GM12878 (cell line): ENCODE results near the gene COX6A2. TPM values are rescaled to one million over a fixed set of nuclear protein-coding genes. Genes with fewer than 3 reads are reported as not detected.

Experiments
- ASH2L ChIP-seq: fragments of 300-600, 200-600 bp; sonication (generic); IDR thresholded peaks from 2 replicates; pipeline ENCODE4 v1.6.1; 2017; ENCODE audit warnings: low read depth, mild to moderate bottlenecking, borderline replicate concordance
- FOS ChIP-seq: IDR thresholded peaks from 3 replicates; pipeline ENCODE4 v1.6.1; 2011; ENCODE audit warnings: borderline replicate concordance; ENCODE audit not compliant: insufficient read length; ENCODE audit errors: extremely low read depth
- JUND ChIP-seq: IDR thresholded peaks from 2 replicates; pipeline ENCODE4 v1.6.1; 2012; ENCODE audit warnings: low read depth, mild to moderate bottlenecking, low read length, improper control_type of control experiment, moderate library complexity
- NFIC ChIP-seq: IDR thresholded peaks from 2 replicates; pipeline ENCODE4 v1.6.1; 2012; ENCODE audit warnings: low read depth, mild to moderate bottlenecking, inconsistent platforms, low read length, moderate library complexity
- POLR2AphosphoS2 ChIP-seq: IDR thresholded peaks from 2 replicates; pipeline ENCODE4 v1.6.1; 2011; ENCODE audit warnings: low read depth, mild to moderate bottlenecking, low read length, improper control_type of control experiment, moderate library complexity
- SPI1 ChIP-seq: IDR thresholded peaks from 2 replicates; pipeline ENCODE4 v1.6.1; 2011; ENCODE audit warnings: low read depth, mild to moderate bottlenecking, low read length, moderate library complexity, borderline replicate concordance; ENCODE audit not compliant: insufficient read depth
- SRF ChIP-seq, 2 experiments: IDR thresholded peaks; 2 replicates each; pipeline ENCODE4 v1.6.1; 2011; ENCODE audit warnings: low read depth in 2 of 2, low read length in 2 of 2, mild to moderate bottlenecking in 1 of 2, moderate library complexity in 1 of 2
- polyA plus RNA-seq, 11 experiments: library from polyadenylated mRNA; depleted of rRNA in 4 of 11; unstranded in 6 of 11; stranded (reverse) in 5 of 11; fragments of >200 nt; fragmentation: Nextera tagmentation in 4 of 11; fragmentation: Illumina TruSeq in 1 of 11; extraction: Ambion mirVana in 4 of 11; extraction: Trizol in 1 of 11; gene quantifications; 1 replicate in 1 of 11; 2 replicates in 10 of 11; pipeline versions ENCODE4 v1.2.1 to v1.2.3, GENCODE V29; 2011 to 2016; ENCODE audit warnings: inconsistent platforms in 2 of 11, missing spikeins in 2 of 11, low read depth in 1 of 11
- total RNA-seq, 4 experiments: library from RNA; depleted of rRNA in 3 of 4; stranded (reverse); fragments of >200 nt in 3 of 4; fragmentation: Illumina TruSeq in 1 of 4; extraction: Trizol in 1 of 4; gene quantifications; 2 replicates each; pipeline versions ENCODE4 v1.2.1 to v1.2.3, GENCODE V29; 2013 to 2021
- TF ChIP-seq, protein P1 (sequence below): fragments of 450-650 bp; IDR thresholded peaks from 2 replicates; pipeline ENCODE4 v1.6.1; 2017; ENCODE audit warnings: antibody characterized with exemption, mild to moderate bottlenecking, moderate library complexity
- TF ChIP-seq, protein P2 (sequence below): fragments of 150-350 bp; IDR thresholded peaks from 2 replicates; pipeline ENCODE4 v1.6.1; 2014; ENCODE audit warnings: mild to moderate bottlenecking, low read depth, low read length
- TF ChIP-seq, protein P3 (sequence below): fragments of 450-650 bp; formaldehyde crosslinking; IDR thresholded peaks from 2 replicates; pipeline ENCODE4 v1.4.0; 2020; ENCODE audit warnings: mild to moderate bottlenecking, moderate library complexity

COX6A2 gene
- total and polyA plus RNA-seq, 10 of the 15 experiments (the other 5 are each of a cell fraction or from before 2014, with no cell fraction given) = not detected

DNA sequence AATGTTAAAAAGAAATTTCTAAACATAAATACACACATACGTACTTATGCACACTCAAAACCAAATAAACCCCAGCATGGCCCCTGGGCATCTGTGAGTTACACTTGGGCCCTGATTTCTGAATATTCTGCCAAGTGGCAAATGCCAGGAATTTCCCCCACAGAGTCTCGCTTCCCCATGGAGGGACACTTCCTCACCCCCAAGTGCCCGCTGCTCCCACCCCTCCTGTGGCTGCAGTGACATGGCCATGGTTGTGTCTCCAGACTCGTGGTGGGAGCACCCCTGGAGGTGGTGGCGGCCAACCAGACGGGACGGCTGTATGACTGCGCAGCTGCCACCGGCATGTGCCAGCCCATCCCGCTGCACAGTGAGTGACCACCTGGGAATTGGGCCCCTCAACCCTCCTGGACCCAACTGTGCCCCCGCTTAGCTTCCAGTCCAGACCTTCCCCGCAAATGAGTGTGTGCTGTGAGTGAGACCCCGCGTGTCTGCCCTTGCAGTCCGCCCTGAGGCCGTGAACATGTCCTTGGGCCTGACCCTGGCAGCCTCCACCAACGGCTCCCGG lies 31.0 kb downstream of the COX6A2 start (continued):
- TF ChIP-seq, protein P1, sequence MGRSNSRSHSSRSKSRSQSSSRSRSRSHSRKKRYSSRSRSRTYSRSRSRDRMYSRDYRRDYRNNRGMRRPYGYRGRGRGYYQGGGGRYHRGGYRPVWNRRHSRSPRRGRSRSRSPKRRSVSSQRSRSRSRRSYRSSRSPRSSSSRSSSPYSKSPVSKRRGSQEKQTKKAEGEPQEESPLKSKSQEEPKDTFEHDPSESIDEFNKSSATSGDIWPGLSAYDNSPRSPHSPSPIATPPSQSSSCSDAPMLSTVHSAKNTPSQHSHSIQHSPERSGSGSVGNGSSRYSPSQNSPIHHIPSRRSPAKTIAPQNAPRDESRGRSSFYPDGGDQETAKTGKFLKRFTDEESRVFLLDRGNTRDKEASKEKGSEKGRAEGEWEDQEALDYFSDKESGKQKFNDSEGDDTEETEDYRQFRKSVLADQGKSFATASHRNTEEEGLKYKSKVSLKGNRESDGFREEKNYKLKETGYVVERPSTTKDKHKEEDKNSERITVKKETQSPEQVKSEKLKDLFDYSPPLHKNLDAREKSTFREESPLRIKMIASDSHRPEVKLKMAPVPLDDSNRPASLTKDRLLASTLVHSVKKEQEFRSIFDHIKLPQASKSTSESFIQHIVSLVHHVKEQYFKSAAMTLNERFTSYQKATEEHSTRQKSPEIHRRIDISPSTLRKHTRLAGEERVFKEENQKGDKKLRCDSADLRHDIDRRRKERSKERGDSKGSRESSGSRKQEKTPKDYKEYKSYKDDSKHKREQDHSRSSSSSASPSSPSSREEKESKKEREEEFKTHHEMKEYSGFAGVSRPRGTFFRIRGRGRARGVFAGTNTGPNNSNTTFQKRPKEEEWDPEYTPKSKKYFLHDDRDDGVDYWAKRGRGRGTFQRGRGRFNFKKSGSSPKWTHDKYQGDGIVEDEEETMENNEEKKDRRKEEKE = no peak
- TF ChIP-seq ASH2L = no peak
- no peak for TF ChIP-seq SPI1
- TF ChIP-seq, protein P2, sequence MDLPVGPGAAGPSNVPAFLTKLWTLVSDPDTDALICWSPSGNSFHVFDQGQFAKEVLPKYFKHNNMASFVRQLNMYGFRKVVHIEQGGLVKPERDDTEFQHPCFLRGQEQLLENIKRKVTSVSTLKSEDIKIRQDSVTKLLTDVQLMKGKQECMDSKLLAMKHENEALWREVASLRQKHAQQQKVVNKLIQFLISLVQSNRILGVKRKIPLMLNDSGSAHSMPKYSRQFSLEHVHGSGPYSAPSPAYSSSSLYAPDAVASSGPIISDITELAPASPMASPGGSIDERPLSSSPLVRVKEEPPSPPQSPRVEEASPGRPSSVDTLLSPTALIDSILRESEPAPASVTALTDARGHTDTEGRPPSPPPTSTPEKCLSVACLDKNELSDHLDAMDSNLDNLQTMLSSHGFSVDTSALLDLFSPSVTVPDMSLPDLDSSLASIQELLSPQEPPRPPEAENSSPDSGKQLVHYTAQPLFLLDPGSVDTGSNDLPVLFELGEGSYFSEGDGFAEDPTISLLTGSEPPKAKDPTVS = no peak
- TF ChIP-seq SRF (IDR thresholded peaks at IDR 0.05; ENCODE audit: low read depth in 2 of 2, low read length in 2 of 2) = no peak
- no peak for TF ChIP-seq POLR2AphosphoS2
- TF ChIP-seq, protein P3, sequence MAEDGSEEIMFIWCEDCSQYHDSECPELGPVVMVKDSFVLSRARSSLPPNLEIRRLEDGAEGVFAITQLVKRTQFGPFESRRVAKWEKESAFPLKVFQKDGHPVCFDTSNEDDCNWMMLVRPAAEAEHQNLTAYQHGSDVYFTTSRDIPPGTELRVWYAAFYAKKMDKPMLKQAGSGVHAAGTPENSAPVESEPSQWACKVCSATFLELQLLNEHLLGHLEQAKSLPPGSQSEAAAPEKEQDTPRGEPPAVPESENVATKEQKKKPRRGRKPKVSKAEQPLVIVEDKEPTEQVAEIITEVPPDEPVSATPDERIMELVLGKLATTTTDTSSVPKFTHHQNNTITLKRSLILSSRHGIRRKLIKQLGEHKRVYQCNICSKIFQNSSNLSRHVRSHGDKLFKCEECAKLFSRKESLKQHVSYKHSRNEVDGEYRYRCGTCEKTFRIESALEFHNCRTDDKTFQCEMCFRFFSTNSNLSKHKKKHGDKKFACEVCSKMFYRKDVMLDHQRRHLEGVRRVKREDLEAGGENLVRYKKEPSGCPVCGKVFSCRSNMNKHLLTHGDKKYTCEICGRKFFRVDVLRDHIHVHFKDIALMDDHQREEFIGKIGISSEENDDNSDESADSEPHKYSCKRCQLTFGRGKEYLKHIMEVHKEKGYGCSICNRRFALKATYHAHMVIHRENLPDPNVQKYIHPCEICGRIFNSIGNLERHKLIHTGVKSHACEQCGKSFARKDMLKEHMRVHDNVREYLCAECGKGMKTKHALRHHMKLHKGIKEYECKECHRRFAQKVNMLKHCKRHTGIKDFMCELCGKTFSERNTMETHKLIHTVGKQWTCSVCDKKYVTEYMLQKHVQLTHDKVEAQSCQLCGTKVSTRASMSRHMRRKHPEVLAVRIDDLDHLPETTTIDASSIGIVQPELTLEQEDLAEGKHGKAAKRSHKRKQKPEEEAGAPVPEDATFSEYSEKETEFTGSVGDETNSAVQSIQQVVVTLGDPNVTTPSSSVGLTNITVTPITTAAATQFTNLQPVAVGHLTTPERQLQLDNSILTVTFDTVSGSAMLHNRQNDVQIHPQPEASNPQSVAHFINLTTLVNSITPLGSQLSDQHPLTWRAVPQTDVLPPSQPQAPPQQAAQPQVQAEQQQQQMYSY (CRISPR knock-in tag) = no peak
- no peak for TF ChIP-seq FOS
- TF ChIP-seq NFIC = no peak
- no peak for TF ChIP-seq JUND
- TF ChIP-seq, all 136 proteins: peak for 0
